Pulmonary artery endothelial cell (primary cell): ENCODE data around the gene SUDS3. TPM values are rescaled to one million over a fixed set of nuclear protein-coding genes. Genes with fewer than 3 reads are reported as not detected.

Experiments
- DNase-seq: peaks from one replicate; pipeline ENCODE4 v3.0.0-alpha.2; 2011; ENCODE audit warnings: low read depth, low spot score
- total RNA-seq: library from RNA; depleted of rRNA; stranded (reverse); fragments of >200 nt; gene quantifications from 2 replicates; pipeline ENCODE4 v1.2.3, GENCODE V29; 2014

SUDS3 gene
- total RNA-seq, 1 donor from 2014 or later, result 34.6 TPM

DNA sequence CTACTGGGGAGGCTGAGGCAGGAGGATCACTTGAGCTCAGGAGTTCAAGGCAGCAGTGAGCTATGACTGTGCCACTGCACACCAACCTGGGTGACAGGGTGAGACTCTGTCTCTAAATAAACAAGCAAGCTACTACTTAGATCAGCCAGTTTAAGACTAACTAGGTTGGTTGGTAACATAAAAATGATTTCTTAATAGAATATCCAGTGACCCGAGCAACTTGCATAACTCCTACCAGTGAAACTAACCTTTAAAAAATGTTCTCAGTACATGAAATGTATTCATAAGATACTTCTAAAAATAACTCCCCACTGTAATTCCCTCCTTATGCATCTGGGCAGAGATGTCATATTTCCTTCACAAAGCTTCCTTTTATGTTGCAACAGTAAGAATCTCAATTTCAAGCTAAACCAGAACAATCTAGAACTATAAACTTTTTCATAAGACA is 19.5 kb upstream of the SUDS3 start:
- DNase-seq, result no peak

DNA sequence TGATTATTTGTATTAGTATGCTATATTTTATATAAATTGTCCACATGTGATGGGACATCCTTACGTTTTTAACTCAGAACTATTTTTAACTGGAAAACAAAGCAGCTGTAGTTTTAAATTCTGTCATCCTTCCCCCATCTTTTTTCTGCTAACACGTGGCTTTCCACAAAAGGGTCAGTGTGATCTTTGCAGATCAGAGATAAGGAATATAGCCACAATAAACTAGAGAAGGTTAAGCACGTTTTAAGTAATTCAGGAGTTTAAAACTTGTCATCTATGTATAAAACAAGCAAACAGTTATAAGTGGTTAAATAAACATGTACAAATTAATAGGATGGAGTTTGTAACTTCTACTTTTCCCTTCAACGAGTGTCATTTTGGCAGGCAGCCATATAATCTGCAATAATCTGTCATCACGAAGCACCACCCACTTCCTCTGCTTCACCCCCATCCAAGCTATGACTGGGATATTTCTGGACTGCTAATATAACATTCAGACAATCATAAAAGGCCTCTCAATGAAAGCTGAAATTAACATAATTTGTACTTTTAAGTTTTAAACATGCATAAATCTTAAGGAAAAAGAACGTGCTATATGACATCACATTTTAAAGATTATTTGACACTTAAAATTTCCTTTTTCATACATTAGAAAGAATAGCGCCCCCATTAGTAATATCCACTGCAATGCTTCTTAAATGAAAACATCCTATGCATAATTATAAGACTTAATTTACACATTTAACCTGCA is 18.9 kb upstream of the SUDS3 start:
- no peak for DNase-seq

DNA sequence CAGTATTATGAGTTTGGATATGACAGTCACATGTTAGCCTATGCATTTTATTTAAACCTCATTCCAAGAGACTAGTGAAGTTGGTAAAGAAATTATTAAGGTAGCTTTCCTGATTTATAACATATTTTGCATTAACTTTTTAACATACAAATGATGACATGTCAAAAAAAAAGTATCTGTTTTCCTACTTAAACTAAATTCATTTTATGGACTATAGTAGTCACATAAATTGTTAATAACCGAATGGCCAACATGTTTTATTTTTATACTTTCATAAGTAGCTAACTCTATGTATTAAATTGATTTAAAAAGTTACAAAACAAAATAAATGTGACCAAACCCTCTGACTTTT is 18.4 kb upstream of the SUDS3 start:
- no peak for DNase-seq

DNA sequence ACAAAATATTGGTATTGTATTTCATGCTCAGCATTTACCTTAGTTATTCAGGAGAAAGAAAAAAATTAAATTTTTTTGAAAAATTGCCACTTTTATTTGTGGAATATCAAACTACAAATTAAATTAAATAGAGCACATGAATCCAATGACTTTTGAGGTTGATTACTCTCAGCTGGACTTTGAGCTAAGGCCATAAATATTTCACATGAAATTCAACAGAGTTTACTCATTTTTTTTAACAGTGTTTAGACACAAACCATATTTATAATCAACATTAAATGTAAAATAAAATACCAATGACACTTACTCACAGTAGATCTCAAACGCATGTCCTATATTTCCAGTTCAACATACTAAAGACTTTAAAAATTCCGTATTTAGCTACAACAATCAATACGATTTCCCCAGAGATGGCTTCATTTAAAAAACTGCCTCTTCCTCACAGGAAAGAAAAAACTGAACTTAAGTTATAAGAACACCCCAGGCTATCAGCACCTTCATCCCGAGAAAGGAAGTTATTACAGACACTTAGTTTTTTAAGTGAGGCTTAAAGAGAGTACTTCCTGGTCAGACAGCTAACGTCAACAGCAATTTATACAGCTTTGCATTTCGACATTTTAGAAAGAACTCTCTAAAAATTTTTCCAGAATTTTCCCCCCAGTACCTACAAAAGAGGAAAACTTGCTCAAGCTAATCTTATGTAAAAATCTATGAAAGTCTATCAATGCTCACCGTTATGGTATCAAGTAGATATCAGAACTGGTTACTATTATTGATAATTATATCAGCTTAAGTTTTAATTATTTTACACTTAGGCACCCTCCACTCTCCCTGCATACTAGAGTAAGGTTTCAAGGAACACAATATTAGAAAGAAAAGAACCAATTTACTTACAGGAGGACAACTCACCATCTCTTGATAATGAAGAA is 17.5 kb upstream of the SUDS3 start:
- DNase-seq, result no peak

DNA sequence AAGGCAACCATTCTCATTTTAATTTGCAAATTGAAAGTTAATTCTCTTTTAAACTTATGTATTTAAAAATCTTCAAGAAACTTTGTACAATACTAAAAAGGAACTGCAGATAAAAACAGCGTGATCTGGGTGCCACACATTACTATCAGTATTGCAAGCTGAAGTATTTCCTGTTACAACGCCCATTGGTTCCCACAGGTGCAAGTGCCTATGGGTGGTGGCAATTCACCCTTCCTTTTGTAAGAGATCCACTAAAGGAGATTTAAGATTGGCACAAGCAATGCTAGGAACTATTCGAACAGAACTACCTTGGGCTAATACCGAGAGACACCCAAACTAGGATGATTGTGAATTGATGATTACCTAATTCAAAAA is 16.8 kb upstream of the SUDS3 start:
- no peak for DNase-seq

DNA sequence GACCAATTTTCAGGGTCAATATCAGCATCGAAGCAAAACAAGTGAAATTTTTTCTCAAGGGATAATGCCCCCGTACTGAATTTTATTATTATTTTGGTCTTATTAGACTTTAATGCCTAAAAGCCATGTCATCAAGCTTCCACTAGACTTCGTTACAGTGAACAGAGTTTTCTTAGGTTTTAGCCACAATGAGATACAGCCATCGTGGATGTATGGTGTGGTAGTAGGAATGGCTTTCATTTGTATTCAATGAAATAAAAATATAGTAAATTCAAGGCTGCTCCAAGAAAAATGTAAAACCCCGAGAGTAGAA is 15.3 kb upstream of the SUDS3 start:
- no peak for DNase-seq

DNA sequence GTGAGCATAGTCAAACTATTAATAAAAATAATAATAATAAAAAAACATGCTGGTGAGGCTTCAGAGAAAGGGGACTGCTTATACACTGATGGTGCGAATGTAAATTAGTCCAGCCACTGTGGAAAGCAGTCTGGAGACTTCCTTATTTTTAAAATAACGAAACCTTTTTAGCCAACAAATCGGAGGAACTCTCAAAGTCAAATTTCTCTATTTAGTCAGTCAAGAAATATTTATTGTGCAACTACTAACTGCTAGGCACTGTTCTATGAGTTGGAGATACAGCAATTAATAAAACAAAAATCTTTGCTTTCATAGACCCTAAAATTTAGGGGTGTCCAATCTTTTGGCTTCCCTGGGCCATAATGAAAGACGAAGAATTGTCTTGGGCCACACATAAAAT is 14.5 kb upstream of the SUDS3 start:
- DNase-seq, result no peak

DNA sequence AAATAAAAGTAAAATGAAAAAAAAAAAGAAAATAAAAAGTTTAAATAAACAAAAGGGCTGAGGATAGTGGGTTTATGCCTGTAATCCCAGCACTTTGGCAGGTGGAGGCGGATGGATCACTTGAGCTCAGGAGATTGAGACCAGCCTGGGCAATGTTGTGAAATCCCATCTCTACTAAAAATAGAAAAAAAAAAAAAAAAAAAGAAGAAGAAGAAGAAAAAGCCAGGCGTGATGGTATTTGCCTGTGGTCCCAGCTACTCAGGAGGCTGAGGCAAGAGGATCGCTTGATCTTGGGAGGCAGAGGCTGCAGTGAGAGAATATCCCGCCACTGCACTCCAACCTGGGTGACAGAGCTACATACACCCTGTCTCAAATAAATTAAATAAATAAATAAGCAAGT is 7.5 kb upstream of the SUDS3 start:
- DNase-seq, result no peak

DNA sequence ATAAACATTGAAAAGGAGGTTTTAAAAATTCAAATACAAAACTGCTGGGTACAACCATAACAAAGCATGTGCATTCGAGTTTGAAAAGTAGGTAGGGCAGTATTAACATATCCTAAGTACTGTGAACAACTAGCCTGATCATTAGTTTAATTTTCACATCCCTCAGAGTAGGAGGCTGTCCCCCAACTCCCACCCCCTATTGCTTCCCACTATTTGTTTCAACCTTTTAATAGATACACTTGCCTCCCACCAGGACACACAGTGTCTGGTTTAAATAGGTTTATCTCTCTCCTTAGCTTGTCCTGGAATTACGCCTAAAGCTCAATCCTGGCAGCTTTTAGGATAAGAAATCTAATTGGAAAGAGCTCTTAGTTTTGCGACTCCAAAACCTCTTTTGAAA is 5.8 kb upstream of the SUDS3 start:
- no peak for DNase-seq

DNA sequence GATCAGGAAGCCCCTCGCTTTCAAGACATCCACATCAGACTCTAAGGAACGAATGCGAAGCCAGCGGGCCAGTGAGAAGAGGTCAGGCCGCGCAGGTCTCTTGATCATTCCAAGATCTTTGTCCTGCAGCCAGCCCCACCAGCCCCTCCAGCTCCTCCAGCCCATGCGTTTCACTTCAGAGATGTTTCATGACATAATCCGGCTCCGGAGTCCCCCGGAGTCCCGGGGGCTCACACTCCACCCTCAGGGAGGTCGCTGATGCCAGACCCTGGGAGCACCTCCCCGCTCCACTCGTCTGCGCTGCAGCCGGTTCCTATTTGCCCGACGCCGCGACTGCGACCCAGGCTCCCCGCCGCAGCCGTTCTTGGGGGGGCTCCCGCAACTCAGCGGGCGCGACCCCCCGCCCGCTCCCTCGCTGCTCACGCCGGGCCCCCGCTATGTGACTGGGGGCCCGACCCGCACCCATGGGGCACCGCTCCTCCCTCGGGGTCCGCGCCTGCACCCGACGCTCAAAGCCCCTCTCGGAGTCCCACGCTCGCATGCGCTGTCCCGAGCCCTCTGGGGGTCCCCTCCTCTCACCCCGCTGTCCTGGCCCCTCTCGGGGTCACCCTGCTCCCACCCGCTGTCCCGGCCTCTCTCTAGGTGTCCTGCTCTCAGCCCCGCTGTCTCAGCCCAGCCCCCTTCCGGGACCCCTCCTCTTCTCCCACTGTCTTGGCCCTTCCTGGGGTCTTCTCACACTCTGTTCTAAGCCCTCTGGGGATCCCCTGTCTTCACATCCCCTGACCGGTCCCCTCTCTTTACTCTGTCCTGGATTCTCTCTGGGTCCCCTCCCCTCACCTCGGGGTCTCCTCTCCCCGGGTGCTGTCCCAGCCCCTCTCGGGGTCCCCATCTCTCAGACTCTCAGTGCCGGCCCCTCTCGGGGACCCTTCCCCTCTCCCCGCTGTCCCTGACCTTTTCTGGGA is 4.8 kb upstream of the SUDS3 start:
- no peak for DNase-seq

DNA sequence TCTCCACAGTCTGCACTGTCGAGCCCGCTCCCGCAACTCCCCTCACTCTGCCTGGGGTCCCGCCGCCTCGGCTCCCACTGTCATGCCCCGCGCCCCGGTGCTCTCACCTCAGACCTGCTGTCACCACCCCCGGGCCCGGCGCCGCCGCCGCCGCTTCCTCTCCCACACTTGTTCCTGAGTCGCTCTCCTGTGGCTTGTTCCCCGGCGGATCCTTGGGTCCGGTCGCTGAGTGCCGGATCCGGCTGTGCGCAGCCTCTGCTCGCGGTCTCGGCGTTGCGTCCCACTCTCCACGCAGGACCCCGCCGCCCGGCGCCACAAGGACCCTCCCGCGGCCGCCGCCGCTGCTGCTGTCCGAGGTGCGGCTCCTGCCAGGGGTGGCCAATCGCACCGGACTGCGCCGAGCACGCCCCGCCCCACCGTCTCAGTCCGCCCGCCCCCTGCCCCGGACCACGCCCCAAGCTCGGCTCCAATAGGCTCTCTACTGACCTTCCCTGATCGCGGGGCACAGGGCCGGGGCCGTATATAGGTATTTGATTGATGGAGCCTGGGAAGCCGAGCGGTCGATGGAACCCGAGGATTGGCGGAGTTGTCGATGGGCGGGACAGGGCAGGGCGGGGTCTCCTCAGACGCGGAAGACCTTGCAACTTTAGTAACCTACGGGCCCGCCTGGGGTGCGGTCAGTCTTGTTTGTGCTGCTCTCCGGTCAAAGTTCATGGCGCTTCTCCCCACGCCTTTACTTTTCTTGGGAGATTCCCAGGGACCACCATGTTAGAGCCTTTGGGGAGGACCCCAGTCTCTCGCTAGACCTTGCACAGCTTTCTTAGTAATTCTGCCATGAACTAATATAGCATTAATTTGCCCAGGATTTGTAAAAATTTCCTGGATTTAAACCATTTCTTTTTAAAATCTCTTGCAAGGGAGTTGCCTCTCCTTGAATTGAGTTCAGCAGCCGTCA is 3.5 kb upstream of the SUDS3 start, which contains the start of gene TAOK3:
TAOK3 (minus strand) TSS at position 367 of the 955 bp plus-strand sequence. CDS start 117,340 bp downstream, outside the sequence.
- DNase-seq, result peak; percentile 94

DNA sequence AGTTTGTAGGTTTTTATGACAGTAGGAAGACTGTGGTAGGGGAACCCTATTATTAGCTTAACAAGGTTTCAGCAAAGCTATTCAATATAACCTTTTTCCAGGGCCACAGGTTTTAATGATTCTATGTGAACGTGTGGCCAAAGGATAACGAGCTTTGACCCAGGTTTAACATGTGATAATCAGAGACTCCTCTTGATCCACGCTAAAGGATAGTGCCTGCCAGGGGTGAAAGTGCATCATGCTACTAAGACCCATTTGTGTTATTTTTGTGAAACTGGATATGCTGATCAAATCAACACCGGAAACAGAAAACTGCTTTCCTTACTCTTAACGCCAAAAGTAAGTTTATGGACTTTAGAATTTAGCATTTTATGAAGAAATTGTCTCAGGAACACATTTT is 2.7 kb upstream of the SUDS3 start:
- DNase-seq, result no peak

DNA sequence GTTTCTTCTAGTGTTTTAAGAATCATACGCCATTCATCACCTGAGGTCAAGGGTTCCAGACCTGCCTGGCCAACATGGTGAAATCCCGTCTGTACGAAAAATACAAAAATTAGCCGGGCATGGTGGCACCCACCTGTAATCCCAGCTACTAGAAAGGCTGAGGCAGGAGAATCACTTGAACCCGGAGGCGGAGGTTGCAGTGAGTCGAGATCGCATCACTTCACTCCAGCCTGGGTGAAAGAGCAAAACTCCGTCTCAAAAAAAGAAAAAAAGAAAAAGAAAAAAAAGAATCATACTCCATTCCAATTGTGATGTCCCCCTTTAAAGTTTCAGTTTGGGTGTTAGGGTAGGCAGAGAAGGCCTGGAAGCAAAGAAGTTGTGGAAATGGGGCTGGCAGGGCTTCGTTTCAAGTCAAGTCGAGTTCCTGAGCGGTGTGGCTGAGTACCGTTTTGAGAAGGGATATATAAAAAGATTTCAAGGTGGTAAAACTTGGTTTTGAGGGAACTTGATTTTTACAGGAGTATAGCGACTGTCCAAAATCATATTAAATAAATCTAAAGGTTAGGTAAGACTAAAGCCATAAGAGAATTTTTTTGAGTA is 2.1 kb upstream of the SUDS3 start:
- DNase-seq, result no peak

DNA sequence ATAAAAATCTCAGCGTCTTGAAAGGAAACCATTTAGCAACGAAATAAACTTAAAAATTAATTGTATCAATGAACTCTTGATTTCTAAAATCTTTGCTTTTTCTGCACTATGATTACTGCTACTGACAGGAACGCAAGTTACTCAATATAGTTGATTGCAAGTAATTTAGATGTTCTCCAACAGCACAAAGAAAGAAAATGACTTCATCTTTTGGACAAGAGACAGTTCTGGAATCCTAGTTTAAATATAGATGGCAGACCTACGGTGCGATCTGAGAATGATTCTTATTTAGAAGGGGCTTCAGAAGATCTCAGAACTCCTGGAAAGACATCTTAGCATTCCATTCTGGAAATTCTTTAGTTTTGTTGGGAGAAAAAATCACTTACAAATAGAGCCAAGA is 1.4 kb upstream of the SUDS3 start:
- no peak for DNase-seq

DNA sequence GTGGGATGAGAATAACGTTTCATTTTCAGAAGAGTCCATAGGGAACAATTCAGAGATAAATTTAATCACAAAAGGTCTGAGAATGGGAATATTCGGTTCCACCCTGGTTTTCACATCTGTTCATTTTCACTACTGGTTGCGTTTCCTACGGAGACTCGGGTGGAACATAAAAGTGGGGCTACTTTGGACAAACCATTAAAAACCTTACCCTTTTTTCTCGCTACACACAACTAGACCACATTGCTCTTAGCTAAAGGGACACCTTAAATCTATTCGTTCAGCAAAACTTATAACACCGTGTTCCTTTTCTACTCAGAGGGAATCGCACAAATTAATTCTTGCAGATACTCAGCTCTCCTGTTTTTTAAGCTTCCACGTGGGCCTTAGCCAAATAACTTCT is 1.0 kb upstream of the SUDS3 start:
- no peak for DNase-seq

DNA sequence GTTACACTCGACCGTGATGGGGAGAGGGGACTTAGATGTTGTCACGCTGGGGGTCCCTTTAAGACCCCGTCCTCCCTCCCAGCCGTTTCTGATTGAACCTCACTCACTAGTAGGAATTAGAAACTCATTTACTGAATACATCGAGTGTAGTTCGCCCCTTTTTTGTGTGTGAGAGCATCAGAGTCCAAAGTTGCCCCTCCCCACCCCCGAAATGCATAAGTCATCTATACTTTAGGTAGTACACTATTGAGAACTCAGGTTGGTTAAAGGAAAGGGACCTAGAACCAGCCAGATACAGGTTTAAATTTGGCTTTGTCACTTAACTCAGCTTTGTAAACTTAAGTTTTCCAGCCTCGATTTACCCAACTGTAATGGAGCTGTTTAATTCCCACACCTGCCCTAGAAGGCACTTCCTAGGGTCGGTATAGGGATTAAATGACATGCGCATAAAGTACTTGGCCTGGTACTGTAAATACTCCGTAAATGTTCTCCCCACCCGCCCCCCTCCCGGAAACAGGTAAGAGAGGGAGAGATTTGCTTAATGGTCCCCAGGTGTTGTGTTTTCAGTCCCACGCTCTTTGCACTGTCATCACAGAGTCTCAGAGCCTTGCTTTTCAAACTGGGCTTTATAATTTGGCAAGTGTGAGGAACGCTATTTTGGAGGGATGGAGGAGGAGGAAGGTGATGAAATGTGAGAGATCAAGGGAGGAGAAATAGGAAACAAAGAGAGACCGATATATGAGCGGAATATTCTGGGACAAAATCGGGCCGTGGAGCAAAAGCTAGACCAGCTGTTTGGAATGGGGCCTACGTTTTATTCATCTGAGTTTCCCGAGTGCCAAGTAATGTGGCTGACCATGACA is 897 bp downstream of the SUDS3 start:
- DNase-seq, result no peak

DNA sequence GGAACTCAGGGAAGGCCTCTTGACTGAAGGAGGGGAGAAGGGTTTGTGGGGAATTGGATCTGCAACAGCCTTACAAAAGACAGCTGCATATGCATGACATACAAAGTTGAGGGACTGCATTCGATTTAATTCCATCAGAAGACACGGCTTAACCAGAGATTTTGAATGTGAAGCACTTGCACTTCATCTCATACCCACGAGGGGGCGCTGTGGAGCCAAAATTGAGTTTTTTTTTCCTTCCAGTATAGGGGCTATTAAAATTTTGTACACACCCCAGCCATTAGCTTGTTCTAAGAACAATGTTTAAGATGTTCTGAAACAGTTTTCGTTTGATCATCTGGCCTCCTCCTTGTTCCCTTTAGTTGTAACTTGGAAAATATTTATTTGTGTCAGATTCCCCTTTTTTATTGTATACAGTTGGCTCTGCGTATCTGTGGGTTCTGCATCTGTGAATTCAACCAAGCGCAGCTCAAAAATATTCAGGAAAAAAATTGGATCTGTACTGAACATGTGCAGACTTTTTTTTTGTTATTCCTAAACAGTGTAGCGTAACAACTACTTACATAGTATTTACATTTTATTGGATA is 1.6 kb downstream of the SUDS3 start:
- DNase-seq, result no peak

DNA sequence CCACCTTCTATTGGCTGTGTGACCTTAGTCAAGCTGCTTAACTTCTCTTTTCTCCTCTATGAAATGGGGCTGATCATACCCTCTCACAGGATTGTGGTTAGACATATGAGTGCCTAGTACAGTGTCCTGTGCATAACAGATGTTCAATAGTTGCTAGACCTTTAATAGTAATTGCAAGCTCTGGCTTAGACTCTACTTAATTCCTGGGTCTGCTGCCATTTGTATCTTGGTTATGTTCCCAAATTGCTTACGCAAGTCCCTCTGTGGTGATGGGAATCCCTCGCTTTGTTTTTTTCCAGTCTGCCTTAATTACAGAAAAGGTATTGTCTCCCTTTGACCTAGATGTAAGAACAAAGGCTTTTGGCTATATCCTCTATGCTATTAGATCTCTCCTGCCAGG is 15.1 kb downstream of the SUDS3 start:
- no peak for DNase-seq

DNA sequence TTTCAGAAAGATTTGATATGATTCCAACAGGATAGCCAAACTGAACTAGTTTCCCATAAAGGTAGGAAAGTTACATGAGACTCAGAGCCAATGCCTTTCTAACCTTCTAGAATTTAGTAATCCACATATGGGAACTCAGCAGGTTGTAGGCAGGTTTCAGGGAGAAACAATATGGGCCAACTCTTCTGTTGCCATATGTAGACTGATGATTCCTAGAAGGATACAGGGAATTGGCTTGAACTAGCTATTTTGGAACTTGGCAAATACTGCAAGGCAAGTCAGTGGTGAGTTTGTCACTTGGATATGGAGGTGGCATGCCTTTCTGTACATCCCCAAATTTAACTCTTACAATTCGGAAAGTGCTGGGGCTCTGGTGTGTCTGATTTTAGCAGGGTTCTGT is 15.5 kb downstream of the SUDS3 start:
- DNase-seq, result no peak
